ENCODE results near the gene CDH13. TPM values are rescaled to one million over a fixed set of nuclear protein-coding genes. Genes with fewer than 3 reads are reported as not detected.

CDH13 gene
- total and polyA plus RNA-seq, 12 donors = 0.86 to 30.6 (median 2.4) TPM

- Histone ChIP-seq H3K27ac (no peak overlapping the region), H3K36me3 (replicated peaks in 1 of 2) (no peaks in the 10 kb centered on the region), H3K4me1 (replicated peaks in 1 of 2) (peaks cover 5 to 6% of the 10 kb centered on the region in 2 donors), H3K9me3 (replicated peaks in 1 of 3) (no peaks in the 10 kb centered on the region), H3K4me3 (no peak overlapping the region), H3K27me3 (no peaks in the 10 kb centered on the region)
- intact Hi-C loops (cut with DNase I) = no loop called here
- WGBS, 4 donors = 90 to 94% (median 93%) methylated on average over 8 of the region's 8 CpGs
- DNase-seq = no peak
- TF ChIP-seq POLR2A (IDR thresholded peaks at IDR 0.05) = no peak
Observed at GRCh38 chr16:83138976-83139690, 512.4 kb downstream of the CDH13 start.

- no peak overlapping the region for H3K27ac ChIP-seq
- no peak overlapping the region for H3K4me3 ChIP-seq
- no peaks in the 10 kb centered on the region for H3K36me3 ChIP-seq (replicated peaks in 1 of 2)
- TF ChIP-seq POLR2A (IDR thresholded peaks at IDR 0.05) (no peak), CTCF (IDR thresholded peaks at IDR 0.05) (no peak)
- H3K9me3 ChIP-seq (replicated peaks in 1 of 3) = no peaks in the 10 kb centered on the region
- no peak for DNase-seq
- no peaks in the 10 kb centered on the region for H3K27me3 ChIP-seq
- no peaks in the 10 kb centered on the region for H3K4me1 ChIP-seq (replicated peaks in 1 of 2)
- intact Hi-C loops (cut with DNase I) = no loop called here
- WGBS, 4 donors = 51 to 52% (median 52%) methylated on average over 8 of the region's 8 CpGs
Observed at GRCh38 chr16:83143788-83144187, 517.0 kb downstream of the CDH13 start.

GRCh38 chr16:83145297-83145696, 518.5 kb downstream of the CDH13 start:
- Histone ChIP-seq H3K36me3 (replicated peaks in 1 of 2) (no peaks in the 10 kb centered on the region), H3K27me3 (no peaks in the 10 kb centered on the region), H3K27ac (no peak overlapping the region), H3K4me3 (no peak overlapping the region), H3K9me3 (replicated peaks in 1 of 3) (no peaks in the 10 kb centered on the region), H3K4me1 (replicated peaks in 1 of 2) (no peaks in the 10 kb centered on the region)
- WGBS, 4 donors = 81 to 92% (median 88%) methylated on average over 5 of the region's 5 CpGs
- intact Hi-C loops (cut with DNase I) = no loop called here
- no peak for DNase-seq
- no peak for TF ChIP-seq POLR2A (IDR thresholded peaks at IDR 0.05)
- TF ChIP-seq CTCF (IDR thresholded peaks at IDR 0.05) = no peak

GRCh38 chr16:83147244-83147643, 520.5 kb downstream of the CDH13 start:
- intact Hi-C loops (cut with DNase I) = no loop called here
- TF ChIP-seq CTCF (IDR thresholded peaks at IDR 0.05) (no peak), POLR2A (IDR thresholded peaks at IDR 0.05) (no peak)
- Histone ChIP-seq H3K9me3 (replicated peaks in 1 of 3) (no peaks in the 10 kb centered on the region), H3K27ac (no peak overlapping the region), H3K4me3 (no peak overlapping the region), H3K36me3 (replicated peaks in 1 of 2) (no peaks in the 10 kb centered on the region), H3K4me1 (replicated peaks in 1 of 2) (no peaks in the 10 kb centered on the region), H3K27me3 (no peaks in the 10 kb centered on the region)
- DNase-seq = peak in 1 of 7 donors; percentile 2
- 53 to 74% (median 63%) methylated on average over 6 of the region's 6 CpGs for WGBS, 4 donors

Data from adrenal gland (tissue), 12 donors.